HEK293 (cell line): ENCODE results near the gene HOXA4.

ENCODE experiments used
- CTCF ChIA-PET: fragments of 350-600 bp; formaldehyde crosslinking; extraction: SDS; loops from one replicate; lab custom pipeline; 2021; ENCODE audit warnings: antibody characterized with exemption; lab: Yijun Ruan, JAX
- POLR2A ChIA-PET: fragments of 300-600 bp; formaldehyde crosslinking; extraction: SDS; loops from one replicate; lab custom pipeline; 2020; ENCODE audit warnings: antibody characterized with exemption, inconsistent platforms; lab: Yijun Ruan, JAX
- H3K27ac ChIP-seq: fragments of 200-500 bp; sonication (Bioruptor generic); 2 replicates; pipeline ENCODE4 v1.5.1; 2014; ENCODE audit warnings: low read depth, low read length, control low read depth, inconsistent platforms; ENCODE audit errors: extremely low read depth
- H3K36me3 ChIP-seq, 2 experiments: fragments of 200-500 bp in 1 of 2; sonication (Bioruptor generic) in 1 of 2; 1 replicate in 1 of 2; 2 replicates in 1 of 2; pipeline ENCODE4 v1.5.1; 2014 to 2017; ENCODE audit warnings: inconsistent platforms in 2 of 2, low read length in 2 of 2; ENCODE audit not compliant: control insufficient read depth in 2 of 2, insufficient read depth in 1 of 2
- H3K4me1 ChIP-seq: fragments of 200-500 bp; sonication (Bioruptor generic); 2 replicates; pipeline ENCODE4 v1.5.1; 2014; ENCODE audit warnings: mild to moderate bottlenecking, low read length, inconsistent platforms; ENCODE audit not compliant: control insufficient read depth, insufficient read depth
- H3K4me3 ChIP-seq: 2 replicates; pipeline ENCODE4 v1.5.1; 2011; ENCODE audit warnings: low read depth, mild to moderate bottlenecking, control low read depth, low read length, moderate library complexity
- H3K9me3 ChIP-seq: fragments of 200-500 bp; sonication (Bioruptor generic); 2 replicates; pipeline ENCODE4 v1.5.1; 2014; ENCODE audit warnings: low read depth, low read length, inconsistent platforms; ENCODE audit not compliant: control insufficient read depth, insufficient read depth
- PRDM6 ChIP-seq: fragments of 450-650 bp; formaldehyde crosslinking; IDR thresholded peaks from 2 replicates; pipeline ENCODE4 v1.5.1; 2017; ENCODE audit warnings: missing biosample characterization, missing genetic modification characterization
- SCRT2 ChIP-seq: fragments of 450-650 bp; formaldehyde crosslinking; IDR thresholded peaks from 2 replicates; pipeline ENCODE4 v1.5.1; 2016; ENCODE audit warnings: missing biosample characterization, missing genetic modification characterization
- ZBTB20 ChIP-seq: fragments of 450-650 bp; formaldehyde crosslinking; IDR thresholded peaks from 2 replicates; pipeline ENCODE4 v1.5.1; 2016; ENCODE audit warnings: missing biosample characterization, missing genetic modification characterization
- ZFHX2 ChIP-seq: fragments of 450-650 bp; formaldehyde crosslinking; conservative IDR thresholded peaks from 2 replicates; pipeline ENCODE4 v1.5.1; 2016; ENCODE audit warnings: missing biosample characterization, missing genetic modification characterization
- ZNF202 ChIP-seq: fragments of 450-650 bp; formaldehyde crosslinking; IDR thresholded peaks from 2 replicates; pipeline ENCODE4 v1.5.1; 2016; ENCODE audit warnings: missing biosample characterization, missing genetic modification characterization, borderline replicate concordance
- ZNF239 ChIP-seq: fragments of 450-650 bp; formaldehyde crosslinking; IDR thresholded peaks from 2 replicates; pipeline ENCODE4 v1.5.1; 2016; ENCODE audit warnings: missing biosample characterization, missing genetic modification characterization
- ZNF302 ChIP-seq: fragments of 450-650 bp; formaldehyde crosslinking; IDR thresholded peaks from 2 replicates; pipeline ENCODE4 v1.5.1; 2016; ENCODE audit warnings: missing biosample characterization, missing genetic modification characterization, low read depth
- ZNF391 ChIP-seq: fragments of 450-650 bp; formaldehyde crosslinking; IDR thresholded peaks from 2 replicates; pipeline ENCODE4 v1.5.1; 2016; ENCODE audit warnings: low read depth, missing biosample characterization, missing genetic modification characterization, borderline replicate concordance
- ZNF398 ChIP-seq: fragments of 450-650 bp; formaldehyde crosslinking; IDR thresholded peaks from 2 replicates; pipeline ENCODE4 v1.5.1; 2017; ENCODE audit warnings: missing biosample characterization, missing genetic modification characterization
- ZNF513 ChIP-seq: fragments of 450-650 bp; IDR thresholded peaks from 2 replicates; pipeline ENCODE4 v1.5.1; 2018; ENCODE audit warnings: missing biosample characterization, missing genetic modification characterization
- ZNF560 ChIP-seq: fragments of 450-650 bp; formaldehyde crosslinking; IDR thresholded peaks from 2 replicates; pipeline ENCODE4 v1.5.1; 2017; ENCODE audit warnings: missing biosample characterization, missing genetic modification characterization, borderline replicate concordance
- ZNF621 ChIP-seq: fragments of 450-650 bp; formaldehyde crosslinking; IDR thresholded peaks from 2 replicates; pipeline ENCODE4 v1.5.1; 2017; ENCODE audit warnings: missing biosample characterization, missing genetic modification characterization
- ZNF664 ChIP-seq: fragments of 450-650 bp; formaldehyde crosslinking; IDR thresholded peaks from 2 replicates; pipeline ENCODE4 v1.5.1; 2016; ENCODE audit warnings: missing biosample characterization, missing genetic modification characterization
- ZSCAN30 ChIP-seq: fragments of 450-650 bp; IDR thresholded peaks from 2 replicates; pipeline ENCODE4 v1.5.1; 2018; ENCODE audit warnings: missing biosample characterization, mild to moderate bottlenecking, missing genetic modification characterization, moderate library complexity

Gene HOXA4

GRCh38 chr7:27100694-27101170, 29.8 kb downstream of the HOXA4 start:
- no peak overlapping the region for H3K4me3 ChIP-seq
- H3K4me1 ChIP-seq = peaks cover 7% of the 10 kb centered on the region; the same call in 1 of the 2 replicates
- no peak overlapping the region for H3K27ac ChIP-seq
- no peaks in the 10 kb centered on the region for H3K9me3 ChIP-seq
- ChIA-PET CTCF (interaction anchor here (0.9 kb wide), 1 partner anchor 43 kb away, joined by 3 read pairs; the partner anchor contains the start of gene HOXA5), POLR2A (interaction anchor here (1.2 kb wide), 1 partner anchor 31 kb away, joined by 4 read pairs; no protein-coding TSS in a partner anchor)
- TF ChIP-seq ZBTB20 (peak; percentile 37; the same call in 1 of the 2 replicates), ZNF391 (tag by site-specific recombination) (no peak)
- peaks cover 12 to 28% of the 10 kb centered on the region in 2 experiments for H3K36me3 ChIP-seq

- POLR2A ChIA-PET = interaction anchor here (1.2 to 4.3 kb wide), 2 partner anchors 10 to 31 kb away, joined by 3 to 31 read pairs; partner anchors contain the start of gene HOXA4
Measured at GRCh38 chr7:27099453-27100370, 30.8 kb downstream of the HOXA4 start.

More at GRCh38 chr7:27099453-27100370, 30.8 kb downstream of the HOXA4 start:
- no peak overlapping the region for H3K27ac ChIP-seq
- CTCF ChIA-PET = interaction anchor here (0.9 to 1.3 kb wide), 3 partner anchors 44 to 50 kb away, joined by 3 to 5 read pairs (median 3); partner anchors contain the start of gene HOXA5
- no peak overlapping the region for H3K4me3 ChIP-seq
- no peaks in the 10 kb centered on the region for H3K9me3 ChIP-seq
- peaks cover 12 to 28% of the 10 kb centered on the region in 2 experiments for H3K36me3 ChIP-seq
- H3K4me1 ChIP-seq = peaks cover 12% of the 10 kb centered on the region
- TF ChIP-seq ZNF398 (tag by site-specific recombination) (0 out of 2 replicates have a peak, but pooled peaks have one; percentile 21), ZSCAN30 (no peak), PRDM6 (peak; percentile 27), ZFHX2 (tag by site-specific recombination) (peak; percentile 20; the same call in 1 of the 2 replicates), ZNF560 (no peak), ZNF202 (tag by site-specific recombination) (no peak), SCRT2 (tag by site-specific recombination) (peak; percentile 18), ZNF239 (no peak), ZNF302 (tag by site-specific recombination) (no peak), ZNF621 (tag by site-specific recombination) (no peak), ZNF664 (tag by site-specific recombination) (peak; percentile 71; the same call in 1 of the 2 replicates), ZNF513 (tag by site-specific recombination) (no peak)
- TF ChIP-seq, all 188 proteins: peak for 5
